M059J (cell line): ENCODE measurements around the gene FOXD4L3. TPM values are rescaled to one million over a fixed set of nuclear protein-coding genes. Genes with fewer than 3 reads are reported as not detected.
"Not testable (repeated sequence)": the region's sequence is repeated elsewhere in the genome, so short reads cannot be mapped to it uniquely, and the experiment has no call there.

Source experiments
- DNase-seq: peaks from one replicate; pipeline ENCODE4 v3.0.0-alpha.2; 2012; ENCODE audit warnings: low read depth
- total RNA-seq: library from RNA; depleted of rRNA; stranded (reverse); fragments of >200 nt; shearing (Covaris generic); gene quantifications from 2 replicates; pipeline ENCODE4 v1.2.3, GENCODE V29; 2014; rRNA removed

Gene FOXD4L3
- not detected in 2 replicates for total RNA-seq

- not testable (repeated sequence) for DNase-seq
These were observed at the start of gene FOXD4L3 for GRCh38 chr9:68302567-68302966. TSS of gene FOXD4L3 (plus strand) at chr9:68302867. CDS start at chr9:68302952, 85 bp downstream.

DNA sequence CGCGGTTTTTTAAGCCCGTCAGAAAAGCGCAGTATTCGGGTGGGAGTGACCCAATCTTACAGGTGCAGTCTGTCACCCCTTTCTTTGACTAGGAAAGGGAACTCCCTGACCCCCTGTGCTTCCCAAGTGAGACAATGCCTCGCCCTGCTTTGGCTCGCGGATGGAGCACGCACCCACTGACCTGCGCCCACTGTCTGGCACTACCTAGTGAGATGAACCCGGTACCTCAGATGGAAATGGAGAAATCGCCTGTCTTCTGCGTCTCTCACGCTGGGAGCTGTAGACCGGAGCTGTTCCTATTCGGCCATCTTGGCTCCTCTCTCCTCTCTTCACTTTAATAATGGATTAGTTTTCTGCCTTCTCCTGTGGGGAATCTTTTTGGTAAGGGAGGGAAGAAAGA, 21.6 kb upstream of the FOXD4L3 start:
- not testable (repeated sequence) for DNase-seq

- DNase-seq, result not testable (repeated sequence)
These were observed 1.1 kb downstream of the FOXD4L3 start for GRCh38 chr9:68303771-68304170.

GRCh38 chr9:68304212-68304611, 1.5 kb downstream of the FOXD4L3 start:
- not testable (repeated sequence) for DNase-seq

- not testable (repeated sequence) for DNase-seq
These were observed 2.1 kb downstream of the FOXD4L3 start for GRCh38 chr9:68304777-68305176.

GRCh38 chr9:68305680-68306285, 3.1 kb downstream of the FOXD4L3 start:
- not testable (repeated sequence) for DNase-seq

DNA sequence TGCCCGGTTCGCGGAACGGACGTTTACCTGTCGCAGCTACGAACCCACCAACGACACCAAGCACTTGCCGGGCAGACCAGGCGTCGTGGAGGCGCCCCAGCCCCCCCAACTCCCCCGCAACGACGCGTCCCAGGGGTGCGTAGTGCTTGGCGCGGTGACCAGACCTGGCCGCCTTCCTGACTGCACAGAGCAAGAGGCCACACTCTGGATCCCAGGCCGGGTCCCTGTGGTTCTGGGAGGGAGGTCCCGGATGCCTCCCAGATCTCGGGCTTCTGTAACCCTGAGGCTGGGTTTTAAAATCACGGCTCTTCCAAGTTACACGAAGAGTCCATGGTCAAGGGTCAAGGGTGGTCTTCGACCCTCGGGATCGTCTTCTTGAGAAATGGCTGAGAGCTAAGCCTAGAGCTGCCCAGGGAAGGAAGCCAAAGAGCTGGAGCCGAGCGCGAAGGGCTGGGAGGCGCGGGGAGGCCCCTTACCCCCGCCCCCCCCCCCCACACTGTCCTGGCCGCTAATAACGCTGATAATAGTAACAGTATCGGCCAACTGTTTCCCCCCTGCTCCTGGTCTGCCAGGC, 3.8 kb downstream of the FOXD4L3 start:
- not testable (repeated sequence) for DNase-seq

GRCh38 chr9:68307127-68307526, 4.5 kb downstream of the FOXD4L3 start:
- DNase-seq, result not testable (repeated sequence)

GRCh38 chr9:68307654-68308053, 5.0 kb downstream of the FOXD4L3 start:
- not testable (repeated sequence) for DNase-seq

DNA sequence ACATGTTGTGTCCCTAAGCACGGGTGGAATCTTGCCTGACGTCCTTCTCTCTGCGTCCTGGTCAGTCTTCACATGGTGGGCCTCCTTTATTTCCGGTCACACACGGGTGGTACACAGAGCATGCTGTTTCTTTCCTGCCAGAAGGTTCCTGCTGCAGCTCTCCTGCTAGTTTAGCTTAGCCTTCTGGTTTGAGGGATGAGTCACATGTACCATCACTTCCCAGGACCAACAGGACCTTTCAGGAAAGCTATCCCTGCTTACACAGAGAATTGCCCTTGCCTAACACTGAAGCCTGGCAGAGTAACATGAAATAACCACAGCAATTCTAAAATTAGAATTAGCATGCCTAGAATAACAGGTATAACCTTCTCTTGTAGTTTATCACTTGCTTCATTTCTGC, 8.5 kb downstream of the FOXD4L3 start:
- DNase-seq, result not testable (repeated sequence)

- not testable (repeated sequence) for DNase-seq
These were observed 15.5 kb downstream of the FOXD4L3 start for GRCh38 chr9:68318209-68318608.

DNA sequence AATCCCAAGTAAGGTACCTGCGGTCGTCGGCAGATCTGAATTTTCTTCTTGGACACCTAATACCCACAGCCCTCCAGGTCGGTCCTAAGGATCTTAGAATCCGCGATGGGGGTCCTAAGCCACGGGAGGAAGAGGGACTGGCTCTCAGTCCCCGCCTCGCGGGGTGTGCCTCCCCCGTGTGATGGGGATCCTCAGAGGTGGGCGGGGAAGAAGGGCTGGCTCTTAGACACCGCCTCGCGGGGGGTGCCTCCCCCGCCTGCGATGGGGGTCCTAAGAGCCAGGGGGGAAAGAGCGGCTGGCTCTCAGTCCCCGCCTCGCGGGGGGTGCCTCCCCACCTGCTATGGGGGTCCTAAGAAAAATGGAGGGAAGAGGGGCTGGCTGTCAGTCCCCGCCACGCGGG, 21.1 kb downstream of the FOXD4L3 start:
- DNase-seq, result not testable (repeated sequence)

- DNase-seq, result not testable (repeated sequence)
These were observed 21.9 kb downstream of the FOXD4L3 start for GRCh38 chr9:68324518-68324917.

- DNase-seq, result not testable (repeated sequence)
These were observed 26.4 kb downstream of the FOXD4L3 start for GRCh38 chr9:68329106-68329505.

- DNase-seq, result not testable (repeated sequence)
These were observed 28.0 kb downstream of the FOXD4L3 start for GRCh38 chr9:68330531-68331173.

GRCh38 chr9:68332122-68332521, 29.5 kb downstream of the FOXD4L3 start:
- not testable (repeated sequence) for DNase-seq

- not testable (repeated sequence) for DNase-seq
These were observed 33.3 kb downstream of the FOXD4L3 start for GRCh38 chr9:68335935-68336334.

DNA sequence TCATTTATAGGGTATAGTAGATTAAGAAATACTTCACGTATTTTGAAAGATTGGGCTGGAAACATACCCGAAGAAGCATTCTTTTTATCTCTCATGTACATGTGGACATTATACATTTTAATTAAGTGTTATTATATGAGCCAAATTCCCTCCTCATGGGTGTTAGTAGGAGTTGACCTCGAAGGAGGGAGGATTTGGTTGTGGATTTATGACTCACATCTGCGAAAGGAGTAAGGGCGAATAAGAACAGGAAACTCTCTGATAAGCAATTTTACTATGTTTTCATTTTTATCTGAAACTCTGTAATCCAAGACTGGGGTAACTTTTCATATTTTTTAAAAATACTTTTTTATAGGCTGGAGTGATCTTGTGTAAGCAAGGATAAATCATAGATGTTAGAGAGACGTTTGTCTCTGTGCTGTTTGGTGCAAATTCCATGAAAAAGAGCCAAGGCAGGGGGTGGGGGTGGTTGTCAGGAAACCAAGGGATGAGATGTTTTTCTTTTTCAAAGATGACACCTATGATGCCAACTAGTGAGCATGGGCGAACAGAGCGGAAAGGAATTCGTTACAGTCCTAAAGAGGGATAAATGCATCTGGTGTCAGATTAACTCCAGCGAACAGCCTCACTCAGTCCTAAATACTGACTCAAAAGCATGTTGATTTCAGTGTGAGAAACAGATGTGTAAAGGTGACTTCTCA, 34.1 kb downstream of the FOXD4L3 start:
- DNase-seq, result not testable (repeated sequence)

DNA sequence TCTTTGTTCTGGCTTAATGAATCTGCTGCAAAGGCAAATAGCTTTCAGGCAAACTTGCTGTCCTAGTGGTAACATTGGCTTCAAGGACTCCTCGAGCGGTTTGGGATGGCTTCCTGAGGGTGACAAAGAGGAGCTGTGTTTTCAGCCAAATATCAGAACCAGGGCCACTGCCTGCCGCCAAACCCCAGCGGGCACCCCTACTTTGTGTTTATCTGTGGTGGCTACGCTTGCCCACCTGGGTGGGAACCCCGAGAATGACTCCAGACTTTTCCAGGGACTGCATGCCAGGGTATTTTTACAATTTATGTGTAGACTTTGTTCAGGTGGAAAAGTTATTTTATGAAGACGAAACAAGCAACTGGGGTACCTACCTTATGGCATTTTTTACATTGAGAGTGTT, 35.3 kb downstream of the FOXD4L3 start:
- not testable (repeated sequence) for DNase-seq

GRCh38 chr9:68342265-68343025, 39.8 kb downstream of the FOXD4L3 start:
- not testable (repeated sequence) for DNase-seq

DNA sequence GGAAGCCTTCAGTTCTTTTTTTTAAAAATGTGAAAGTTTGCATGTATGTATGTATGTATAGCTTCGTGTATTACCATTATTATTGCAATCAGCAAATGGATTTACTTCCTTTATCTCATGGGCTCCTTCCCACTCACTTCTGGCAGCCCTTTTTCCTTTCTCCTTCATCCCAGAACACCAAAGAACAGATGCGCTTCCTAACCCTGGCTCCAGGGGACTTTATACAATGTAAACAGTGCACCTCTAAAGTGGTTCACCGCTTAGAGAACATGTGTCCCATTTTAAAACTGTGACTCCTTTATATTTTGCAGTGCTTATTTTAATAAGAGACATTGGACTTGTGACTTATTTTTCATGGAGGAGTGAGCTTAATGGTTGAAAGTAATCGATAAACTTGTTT, 40.6 kb downstream of the FOXD4L3 start:
- not testable (repeated sequence) for DNase-seq
